ENCODE measurements around the gene PLEKHA3. TPM values are rescaled to one million over a fixed set of nuclear protein-coding genes. Genes with fewer than 3 reads are reported as not detected.

Gene PLEKHA3
- total RNA-seq, 2 experiments from 2014 or later, result 21.4 to 24.7 TPM

DNA sequence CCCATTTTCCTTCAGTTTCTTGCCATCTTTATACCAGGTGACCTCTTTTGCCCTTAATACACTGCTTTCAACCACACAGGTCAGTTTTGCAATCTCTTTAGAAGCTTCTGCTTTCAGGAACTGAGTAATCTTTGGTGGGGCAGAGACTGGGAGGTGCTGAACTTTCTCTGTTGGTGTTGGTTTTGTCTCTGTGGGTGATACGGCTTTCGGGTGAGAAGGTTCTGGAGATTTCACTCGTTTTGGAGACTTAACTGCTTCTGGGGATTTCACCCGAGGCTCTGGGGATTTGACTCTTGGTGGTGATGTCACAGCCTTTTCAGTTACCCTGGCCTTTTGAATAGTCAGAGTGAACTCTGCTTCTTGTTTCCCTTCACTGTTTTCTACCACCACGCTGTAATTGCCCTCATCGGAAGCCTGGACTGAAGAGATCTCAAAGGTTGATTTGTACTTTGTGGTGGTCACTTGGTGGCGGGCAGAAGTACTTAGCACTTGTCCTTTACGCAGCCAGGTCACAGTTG lies 50.4 kb downstream of the PLEKHA3 start:
- H3K36me3 Mint-ChIP-seq (ENCODE audit: low read depth), result peaks cover 54% of the 10 kb centered on the region
- H3K27me3 Mint-ChIP-seq, result no peaks in the 10 kb centered on the region
- no peak overlapping the region for H3K4me3 Mint-ChIP-seq
- H3K27ac Mint-ChIP-seq, result peak overlapping the region; percentile 39
- ChIA-PET CTCF (interaction anchor here (1.1 to 1.3 kb wide), 2 partner anchors 11 to 22 kb away, joined by 3 read pairs; no protein-coding TSS in a partner anchor), POLR2A (no interaction called here)
- DNase-seq, result peak; percentile 13
- H3K4me1 Mint-ChIP-seq, result peaks cover 42% of the 10 kb centered on the region
- H3K9me3 Mint-ChIP-seq, result peaks cover 3% of the 10 kb centered on the region

- ChIA-PET CTCF (interaction anchor here (1.3 kb wide), 1 partner anchor 23 kb away, joined by 3 read pairs; no protein-coding TSS in a partner anchor), POLR2A (no interaction called here)
- H3K27ac Mint-ChIP-seq, result no peak overlapping the region
- H3K4me1 Mint-ChIP-seq, result peaks cover 37% of the 10 kb centered on the region
- no peak overlapping the region for H3K4me3 Mint-ChIP-seq
- DNase-seq, result no peak
- peaks cover 54% of the 10 kb centered on the region for H3K36me3 Mint-ChIP-seq (ENCODE audit: low read depth)
- peaks cover 3% of the 10 kb centered on the region for H3K9me3 Mint-ChIP-seq
- H3K27me3 Mint-ChIP-seq, result no peaks in the 10 kb centered on the region
These were observed 50.9 kb downstream of the PLEKHA3 start for GRCh38 chr2:178531168-178531567.

GRCh38 chr2:178536037-178536436 lies 55.8 kb downstream of the PLEKHA3 start:
- CTCF ChIA-PET, result interaction anchor here (1.4 kb wide), 1 partner anchor 9 kb away, joined by 4 read pairs; no protein-coding TSS in a partner anchor
- Mint-ChIP-seq H3K4me3 (no peak overlapping the region), H3K4me1 (peaks cover 11% of the 10 kb centered on the region), H3K27me3 (no peaks in the 10 kb centered on the region), H3K9me3 (peaks cover 3% of the 10 kb centered on the region), H3K36me3 (ENCODE audit: low read depth) (peaks cover 73% of the 10 kb centered on the region), H3K27ac (no peak overlapping the region)
- no peak for DNase-seq
- POLR2A ChIA-PET, result no interaction called here

DNA sequence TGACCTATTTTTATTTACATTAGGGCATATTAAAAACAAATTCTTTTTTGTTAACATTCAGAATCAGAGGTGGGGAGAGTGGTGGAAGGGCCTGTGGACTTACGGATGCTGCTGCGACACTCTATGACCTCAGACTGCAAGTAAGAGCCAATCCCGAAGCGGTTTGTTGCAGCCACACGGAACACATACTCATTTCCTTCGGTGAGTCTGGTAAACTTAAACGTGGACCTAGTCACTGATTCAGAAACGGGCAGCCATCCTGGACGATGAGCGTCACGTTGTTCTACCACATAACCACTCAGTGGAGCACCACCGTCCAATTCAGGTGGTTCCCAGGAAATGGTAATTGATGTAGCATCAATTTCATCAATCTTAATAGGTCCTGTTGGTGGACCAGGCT lies 61.9 kb downstream of the PLEKHA3 start:
- ChIA-PET POLR2A (no interaction called here), CTCF (no interaction called here)
- no peak for DNase-seq
- Mint-ChIP-seq H3K27me3 (no peaks in the 10 kb centered on the region), H3K4me1 (peaks cover 3% of the 10 kb centered on the region), H3K36me3 (ENCODE audit: low read depth) (peaks cover 54% of the 10 kb centered on the region), H3K4me3 (no peak overlapping the region), H3K27ac (no peak overlapping the region), H3K9me3 (no peaks in the 10 kb centered on the region)

DNA sequence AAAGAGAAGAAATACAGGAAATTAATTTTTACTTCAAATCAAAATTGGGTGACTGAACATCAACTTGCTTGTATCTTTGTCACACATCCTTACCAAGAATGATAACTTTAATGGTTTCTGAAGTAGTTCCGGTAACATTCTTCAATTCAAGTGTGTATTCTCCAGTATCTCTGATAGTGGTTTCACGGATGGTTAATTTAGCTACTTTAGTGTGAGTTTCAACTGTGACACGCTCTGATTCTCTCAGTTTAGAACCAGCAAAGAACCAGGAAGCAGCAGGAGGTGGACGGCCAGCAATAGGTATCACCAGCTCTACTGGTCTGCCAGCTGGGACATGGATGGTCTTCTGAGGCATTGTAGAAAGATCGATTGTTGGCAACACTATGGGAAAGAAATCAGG lies 62.3 kb downstream of the PLEKHA3 start:
- CTCF ChIA-PET, result interaction anchor here (0.5 kb wide), 1 partner anchor 34 kb away, joined by 3 read pairs; no protein-coding TSS in a partner anchor
- Mint-ChIP-seq H3K4me3 (no peak overlapping the region), H3K9me3 (no peaks in the 10 kb centered on the region), H3K4me1 (peaks cover 3% of the 10 kb centered on the region), H3K36me3 (ENCODE audit: low read depth) (peaks cover 55% of the 10 kb centered on the region), H3K27me3 (no peaks in the 10 kb centered on the region), H3K27ac (no peak overlapping the region)
- POLR2A ChIA-PET, result no interaction called here
- DNase-seq, result no peak

DNA sequence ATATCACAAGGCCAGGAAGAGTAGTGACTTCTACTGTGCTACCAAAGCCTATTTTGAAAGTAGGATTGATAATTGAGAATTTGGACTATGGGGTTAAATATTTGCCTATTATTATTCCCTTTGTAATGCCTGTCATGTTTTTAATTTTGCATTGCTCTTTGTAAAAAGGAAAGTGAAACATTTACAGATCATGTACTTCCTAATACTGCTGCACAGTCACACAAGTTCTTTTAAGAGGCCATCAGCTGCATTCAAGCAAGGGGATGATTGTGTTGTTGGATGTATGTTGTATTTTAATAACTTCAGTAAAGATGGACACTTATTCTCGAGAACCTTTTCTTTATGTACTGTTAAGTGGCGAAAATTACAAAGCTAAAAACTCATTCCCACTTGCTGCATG lies 70.1 kb downstream of the PLEKHA3 start:
- DNase-seq, result no peak
- H3K4me1 Mint-ChIP-seq, result peaks cover 12% of the 10 kb centered on the region
- CTCF ChIA-PET, result no interaction called here
- H3K27me3 Mint-ChIP-seq, result no peaks in the 10 kb centered on the region
- no peak overlapping the region for H3K4me3 Mint-ChIP-seq
- peaks cover 5% of the 10 kb centered on the region for H3K9me3 Mint-ChIP-seq
- H3K36me3 Mint-ChIP-seq (ENCODE audit: low read depth), result peaks cover 56% of the 10 kb centered on the region
- no peak overlapping the region for H3K27ac Mint-ChIP-seq
- POLR2A ChIA-PET, result no interaction called here

DNA sequence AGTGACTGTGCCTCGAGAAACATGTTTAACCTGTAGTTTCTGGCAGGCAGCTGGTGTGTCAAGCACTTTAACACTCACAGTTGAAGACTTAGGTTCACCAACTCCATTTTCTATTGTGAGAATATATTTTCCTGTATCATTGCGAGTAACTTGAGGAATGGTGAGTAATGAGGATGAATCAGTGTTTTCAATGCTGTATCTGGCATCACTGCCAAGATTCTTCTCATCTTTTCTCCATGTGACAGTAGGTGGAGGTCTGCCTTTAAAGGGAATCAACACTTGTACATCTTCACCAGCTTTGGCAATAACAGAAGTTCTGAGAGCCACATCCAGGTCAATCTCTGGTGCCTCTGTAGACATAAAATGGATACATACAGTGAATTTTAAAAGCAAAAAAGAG lies 72.8 kb downstream of the PLEKHA3 start:
- Mint-ChIP-seq H3K4me1 (peaks cover 17% of the 10 kb centered on the region), H3K36me3 (ENCODE audit: low read depth) (peaks cover 49% of the 10 kb centered on the region), H3K27me3 (no peaks in the 10 kb centered on the region), H3K4me3 (no peak overlapping the region), H3K27ac (no peak overlapping the region), H3K9me3 (peaks cover 5% of the 10 kb centered on the region)
- ChIA-PET CTCF (no interaction called here), POLR2A (no interaction called here)
- DNase-seq, result no peak

Other genes starting within 250 kb of the PLEKHA3 start
- gene PRKRA, start 29.3 kb upstream of the PLEKHA3 start, total RNA-seq, result 10 to 100 TPM; 37.4 to 38.2 TPM
- 1 to 10 TPM; 1.5 to 2.2 TPM for gene PJVK, start 29.1 kb upstream of the PLEKHA3 start, total RNA-seq
- gene FKBP7, start 1.9 kb upstream of the PLEKHA3 start, total RNA-seq, result 1 to 10 TPM; 1.4 to 2.1 TPM

All from activated CD4-positive, alpha-beta T cell treated with anti-CD3 and anti-CD28 coated beads, Interleukin-2, amount 10 ng/mL, durations not matched to agents 7 days and 5 days (primary cell).